Liver (tissue), 9 donors: ENCODE results near the gene ZMYND8. TPM values are rescaled to one million over a fixed set of nuclear protein-coding genes. Genes with fewer than 3 reads are reported as not detected.

Source experiments
- DNase-seq: peaks from one replicate; pipeline ENCODE4 v3.0.0-alpha.2; 2017; ENCODE audit warnings: low spot score
- H3K27ac ChIP-seq, 2 donors: one replicate each; pipeline ENCODE4 v1.7.0; 2013; ENCODE audit warnings: inconsistent platforms in 2 of 2, low read length in 2 of 2, control low read depth in 1 of 2, low read depth in 1 of 2, mild to moderate bottlenecking in 1 of 2
- H3K27me3 ChIP-seq, 4 donors: one replicate each; pipeline versions ENCODE4 v1.6.1 to v1.7.0; 2013; ENCODE audit warnings: low read length in 3 of 4, inconsistent platforms in 1 of 4, mild to moderate bottlenecking in 1 of 4, moderate library complexity in 1 of 4; ENCODE audit not compliant: control insufficient read depth in 4 of 4, insufficient read depth in 4 of 4
- H3K36me3 ChIP-seq, 4 donors: one replicate each; pipeline versions ENCODE4 v1.6.1 to v1.7.0; 2013; ENCODE audit warnings: low read length in 3 of 4, mild to moderate bottlenecking in 3 of 4, low read depth in 1 of 4, moderate library complexity in 1 of 4; ENCODE audit not compliant: control insufficient read depth in 4 of 4, insufficient read depth in 3 of 4
- H3K4me1 ChIP-seq, 4 donors: one replicate each; pipeline versions ENCODE4 v1.6.1 to v1.7.0; 2013; ENCODE audit warnings: low read length in 3 of 4, mild to moderate bottlenecking in 3 of 4, moderate library complexity in 1 of 4; ENCODE audit not compliant: control insufficient read depth in 4 of 4, insufficient read depth in 4 of 4
- H3K4me3 ChIP-seq, 3 donors: one replicate each; pipeline versions ENCODE4 v1.6.1 to v1.7.0; 2013; ENCODE audit warnings: low read length in 3 of 3, control low read depth in 1 of 3, low read depth in 1 of 3, mild to moderate bottlenecking in 1 of 3
- H3K9ac ChIP-seq, 2 donors: one replicate each; pipeline ENCODE4 v1.7.0; 2013; ENCODE audit warnings: low read length in 2 of 2, mild to moderate bottlenecking in 2 of 2, moderate library complexity in 2 of 2, control low read depth in 1 of 2, low read depth in 1 of 2
- H3K9me3 ChIP-seq, 4 donors: one replicate each; pipeline versions ENCODE4 v1.6.1 to v1.7.0; 2013; ENCODE audit warnings: low read length in 3 of 4; ENCODE audit not compliant: control insufficient read depth in 4 of 4
- EGR1 ChIP-seq, 2 donors: IDR thresholded peaks; 2 replicates each; pipeline ENCODE4 v1.6.1; 2016 to 2018; ENCODE audit warnings: antibody characterized with exemption in 2 of 2, low read depth in 2 of 2
- FOXA1 ChIP-seq: IDR thresholded peaks from 2 replicates; pipeline ENCODE4 v1.6.1; 2016; ENCODE audit warnings: antibody characterized with exemption
- FOXA2 ChIP-seq: IDR thresholded peaks from 2 replicates; pipeline ENCODE4 v1.6.1; 2016; ENCODE audit warnings: antibody characterized with exemption
- GABPA ChIP-seq, 2 donors: IDR thresholded peaks in 1 of 2; conservative IDR thresholded peaks in 1 of 2; 2 replicates each; pipeline ENCODE4 v1.6.1; 2016; ENCODE audit warnings: antibody characterized with exemption in 2 of 2, mild to moderate bottlenecking in 1 of 2, moderate library complexity in 1 of 2
- HNF4A ChIP-seq, 2 donors: conservative IDR thresholded peaks; 2 replicates each; pipeline ENCODE4 v1.6.1; 2016; ENCODE audit warnings: antibody characterized with exemption in 2 of 2, mild to moderate bottlenecking in 2 of 2
- HNF4G ChIP-seq: IDR thresholded peaks from 2 replicates; pipeline ENCODE4 v1.6.1; 2016; ENCODE audit warnings: antibody characterized with exemption
- JUND ChIP-seq, 2 donors: IDR thresholded peaks; 2 replicates each; pipeline ENCODE4 v1.6.1; 2016; ENCODE audit warnings: antibody characterized with exemption in 2 of 2
- NR2F2 ChIP-seq: IDR thresholded peaks from 2 replicates; pipeline ENCODE4 v1.6.1; 2016; ENCODE audit warnings: antibody characterized with exemption
- RXRA ChIP-seq, 2 donors: IDR thresholded peaks; 2 replicates each; pipeline ENCODE4 v1.6.1; 2017 to 2018; ENCODE audit warnings: antibody characterized with exemption in 2 of 2, mild to moderate bottlenecking in 1 of 2
- SP1 ChIP-seq: IDR thresholded peaks from 2 replicates; pipeline ENCODE4 v1.6.1; 2018; ENCODE audit warnings: antibody characterized with exemption, mild to moderate bottlenecking
- TAF1 ChIP-seq: conservative IDR thresholded peaks from 2 replicates; pipeline ENCODE4 v1.6.1; 2016; ENCODE audit warnings: antibody characterized with exemption, mild to moderate bottlenecking
- YY1 ChIP-seq: IDR thresholded peaks from 2 replicates; pipeline ENCODE4 v1.6.1; 2016; ENCODE audit warnings: antibody characterized with exemption, mild to moderate bottlenecking
- WGBS: extraction: QIAGEN DNeasy Blood & Tissue Kit; methylation state at CpG from one replicate; pipeline ENCODE4 v1.1.7; 2013; 5-methylcytosine and 5-hydroxymethylcytosine counted together
- polyA plus RNA-seq, 2 donors: library from polyadenylated mRNA; stranded (reverse) in 1 of 2; unstranded in 1 of 2; fragments of 200-250 nt in 1 of 2; fragments of >200 nt in 1 of 2; fragmentation: Nextera tagmentation in 1 of 2; extraction: Ambion mirVana in 1 of 2; gene quantifications; one replicate each; pipeline versions ENCODE4 v1.2.1 to v1.2.3, GENCODE V29; 2013 to 2015
- total RNA-seq, 2 donors: library from RNA; depleted of rRNA; stranded (reverse); fragments of >200 nt; gene quantifications; one replicate each; pipeline ENCODE4 v1.2.3, GENCODE V29; 2014
- TF ChIP-seq, protein P1 (sequence below): fragments of 150-350 bp; IDR thresholded peaks from 2 replicates; pipeline ENCODE4 v1.5.1; 2017; ENCODE audit warnings: improper control_type of control experiment, low read depth, low read length; ENCODE audit not compliant: missing input control
- TF ChIP-seq, protein P2 (sequence below): IDR thresholded peaks from 2 replicates; pipeline ENCODE4 v1.6.1; 2016; ENCODE audit warnings: antibody characterized with exemption
- TF ChIP-seq, protein P3 (sequence below): IDR thresholded peaks from 2 replicates; pipeline ENCODE4 v1.6.1; 2016; ENCODE audit warnings: antibody characterized with exemption
- TF ChIP-seq, protein P4 (sequence below): IDR thresholded peaks from 2 replicates; pipeline ENCODE4 v1.6.1; 2016; ENCODE audit warnings: antibody characterized with exemption, mild to moderate bottlenecking
- donor health status: healthy.
- donor health status: healthy.
- donor health status: healthy.
- donor health status: healthy.
- donor health status: healthy.

The ZMYND8 gene
- total and polyA plus RNA-seq, 4 donors: 3.3 to 23.5 (median 6.8) TPM

DNA sequence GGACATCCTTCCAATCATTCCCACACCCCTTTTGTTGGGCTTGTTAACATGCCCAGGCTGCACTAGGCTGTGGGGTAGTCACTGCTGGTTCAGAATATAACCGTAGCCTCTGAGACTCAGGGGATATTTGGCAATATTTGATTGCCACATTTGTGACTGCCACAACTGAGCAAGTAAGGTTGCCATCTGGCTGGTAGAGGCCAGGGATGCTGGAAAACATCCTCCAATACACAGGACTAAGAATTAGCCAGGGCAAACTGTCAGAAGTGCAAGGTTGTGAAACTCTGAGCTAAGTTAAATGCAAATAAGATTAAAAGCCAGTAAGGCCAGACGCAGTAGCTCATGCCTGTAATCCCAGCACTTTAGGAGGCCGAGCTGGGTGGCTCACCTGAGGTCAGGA, 112.0 kb downstream of the ZMYND8 start (continued):
- TF ChIP-seq JUND (IDR thresholded peaks at IDR 0.05) (peak in 1 of 2 donors; percentile 77), GABPA (IDR thresholded peaks at IDR 0.05 in 1 of 2, conservative IDR thresholded peaks at IDR 0.05 in 1 of 2) (no peak), FOXA1 (peak; percentile 66), SP1 (peak; percentile 56), HNF4A (conservative IDR thresholded peaks at IDR 0.05) (peak; percentile 74 to 78), YY1 (peak; percentile 72)
- TF ChIP-seq, protein P1, sequence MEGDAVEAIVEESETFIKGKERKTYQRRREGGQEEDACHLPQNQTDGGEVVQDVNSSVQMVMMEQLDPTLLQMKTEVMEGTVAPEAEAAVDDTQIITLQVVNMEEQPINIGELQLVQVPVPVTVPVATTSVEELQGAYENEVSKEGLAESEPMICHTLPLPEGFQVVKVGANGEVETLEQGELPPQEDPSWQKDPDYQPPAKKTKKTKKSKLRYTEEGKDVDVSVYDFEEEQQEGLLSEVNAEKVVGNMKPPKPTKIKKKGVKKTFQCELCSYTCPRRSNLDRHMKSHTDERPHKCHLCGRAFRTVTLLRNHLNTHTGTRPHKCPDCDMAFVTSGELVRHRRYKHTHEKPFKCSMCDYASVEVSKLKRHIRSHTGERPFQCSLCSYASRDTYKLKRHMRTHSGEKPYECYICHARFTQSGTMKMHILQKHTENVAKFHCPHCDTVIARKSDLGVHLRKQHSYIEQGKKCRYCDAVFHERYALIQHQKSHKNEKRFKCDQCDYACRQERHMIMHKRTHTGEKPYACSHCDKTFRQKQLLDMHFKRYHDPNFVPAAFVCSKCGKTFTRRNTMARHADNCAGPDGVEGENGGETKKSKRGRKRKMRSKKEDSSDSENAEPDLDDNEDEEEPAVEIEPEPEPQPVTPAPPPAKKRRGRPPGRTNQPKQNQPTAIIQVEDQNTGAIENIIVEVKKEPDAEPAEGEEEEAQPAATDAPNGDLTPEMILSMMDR: no peak
- TF ChIP-seq, protein P2, sequence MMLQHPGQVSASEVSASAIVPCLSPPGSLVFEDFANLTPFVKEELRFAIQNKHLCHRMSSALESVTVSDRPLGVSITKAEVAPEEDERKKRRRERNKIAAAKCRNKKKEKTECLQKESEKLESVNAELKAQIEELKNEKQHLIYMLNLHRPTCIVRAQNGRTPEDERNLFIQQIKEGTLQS: no peak

DNA sequence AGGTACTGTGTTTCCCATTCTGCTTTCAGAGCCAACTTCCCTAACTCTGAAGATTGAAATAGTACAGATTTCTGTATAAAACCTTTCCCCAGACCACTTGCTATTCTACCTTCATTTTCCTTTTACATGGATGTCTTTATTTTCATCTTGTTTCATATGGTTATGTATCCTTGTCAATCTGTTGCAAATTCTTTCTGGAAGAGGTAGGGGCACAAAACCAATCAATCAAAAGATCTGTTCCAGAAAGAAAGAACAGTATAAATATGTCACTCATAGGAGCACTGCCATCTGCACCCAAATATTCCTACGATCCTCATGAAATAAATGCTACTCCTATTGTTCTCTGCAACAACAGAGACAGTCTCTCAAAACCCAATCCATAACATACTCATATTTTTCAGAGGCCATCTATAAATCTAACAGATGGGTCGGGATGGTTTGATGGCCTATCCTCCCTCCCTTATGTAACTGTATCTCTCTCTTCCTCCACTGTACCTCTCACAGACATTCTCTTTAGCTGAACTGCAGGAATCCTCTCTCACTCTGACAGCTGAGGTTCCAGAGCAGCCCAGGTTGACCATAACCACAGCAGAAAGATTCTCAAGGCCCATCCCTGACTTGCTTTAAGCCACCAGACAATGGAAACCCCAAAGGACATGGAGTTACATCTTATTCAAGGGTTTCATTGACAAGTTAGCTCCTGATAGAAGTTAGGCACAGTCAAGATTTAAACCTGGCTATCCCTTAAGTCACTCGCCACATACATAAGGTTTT, 112.8 kb downstream of the ZMYND8 start:
- Histone ChIP-seq H3K4me3 (no peak overlapping the region), H3K4me1 (peaks cover 0 to 11% (median 6%) of the 10 kb centered on the region in 4 donors), H3K27me3 (no peaks in the 10 kb centered on the region), H3K9me3 (no peaks in the 10 kb centered on the region), H3K36me3 (peaks cover 8 to 23% (median 17%) of the 10 kb centered on the region in 4 donors), H3K27ac (no peak overlapping the region), H3K9ac (no peak overlapping the region)
- TF ChIP-seq NR2F2 (no peak), EGR1 (IDR thresholded peaks at IDR 0.05; ENCODE audit: low read depth in 2 of 2) (no peak), HNF4A (conservative IDR thresholded peaks at IDR 0.05) (no peak), FOXA1 (no peak), FOXA2 (no peak), RXRA (IDR thresholded peaks at IDR 0.05) (no peak), JUND (IDR thresholded peaks at IDR 0.05) (no peak), TAF1 (no peak), GABPA (IDR thresholded peaks at IDR 0.05 in 1 of 2, conservative IDR thresholded peaks at IDR 0.05 in 1 of 2) (no peak), HNF4G (no peak)
- TF ChIP-seq, protein P2: no peak
- TF ChIP-seq, protein P3, sequence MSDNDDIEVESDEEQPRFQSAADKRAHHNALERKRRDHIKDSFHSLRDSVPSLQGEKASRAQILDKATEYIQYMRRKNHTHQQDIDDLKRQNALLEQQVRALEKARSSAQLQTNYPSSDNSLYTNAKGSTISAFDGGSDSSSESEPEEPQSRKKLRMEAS: no peak
- TF ChIP-seq, protein P1: no peak
- WGBS: 97% methylated on average over 3 of the region's 3 CpGs
- DNase-seq: no peak

DNA sequence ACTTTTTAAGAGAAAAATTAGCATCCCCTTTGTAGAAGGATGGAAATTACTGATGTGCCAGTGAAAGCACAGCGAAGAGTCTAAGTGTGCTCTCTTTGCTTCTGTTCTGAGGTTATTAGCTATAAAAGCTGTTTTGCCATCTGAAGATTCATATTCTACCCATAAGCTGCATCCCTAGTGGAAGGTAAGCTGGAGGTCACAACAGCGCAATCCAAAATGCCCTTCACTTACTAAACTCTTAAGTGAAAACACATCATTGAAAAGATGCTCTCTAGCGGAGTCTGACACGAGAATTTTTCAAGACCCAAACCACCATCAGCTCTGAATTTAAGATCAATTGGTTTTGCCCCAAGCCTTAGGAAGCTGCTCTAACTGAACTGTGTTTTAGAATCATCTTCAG, 113.5 kb downstream of the ZMYND8 start:
- H3K9ac ChIP-seq: no peak overlapping the region
- 98% methylated on average over 4 of the region's 4 CpGs for WGBS
- TF ChIP-seq RXRA (IDR thresholded peaks at IDR 0.05) (no peak), GABPA (IDR thresholded peaks at IDR 0.05 in 1 of 2, conservative IDR thresholded peaks at IDR 0.05 in 1 of 2) (no peak), EGR1 (IDR thresholded peaks at IDR 0.05; ENCODE audit: low read depth in 2 of 2) (no peak), SP1 (no peak), FOXA2 (no peak), NR2F2 (no peak)
- TF ChIP-seq, protein P4, sequence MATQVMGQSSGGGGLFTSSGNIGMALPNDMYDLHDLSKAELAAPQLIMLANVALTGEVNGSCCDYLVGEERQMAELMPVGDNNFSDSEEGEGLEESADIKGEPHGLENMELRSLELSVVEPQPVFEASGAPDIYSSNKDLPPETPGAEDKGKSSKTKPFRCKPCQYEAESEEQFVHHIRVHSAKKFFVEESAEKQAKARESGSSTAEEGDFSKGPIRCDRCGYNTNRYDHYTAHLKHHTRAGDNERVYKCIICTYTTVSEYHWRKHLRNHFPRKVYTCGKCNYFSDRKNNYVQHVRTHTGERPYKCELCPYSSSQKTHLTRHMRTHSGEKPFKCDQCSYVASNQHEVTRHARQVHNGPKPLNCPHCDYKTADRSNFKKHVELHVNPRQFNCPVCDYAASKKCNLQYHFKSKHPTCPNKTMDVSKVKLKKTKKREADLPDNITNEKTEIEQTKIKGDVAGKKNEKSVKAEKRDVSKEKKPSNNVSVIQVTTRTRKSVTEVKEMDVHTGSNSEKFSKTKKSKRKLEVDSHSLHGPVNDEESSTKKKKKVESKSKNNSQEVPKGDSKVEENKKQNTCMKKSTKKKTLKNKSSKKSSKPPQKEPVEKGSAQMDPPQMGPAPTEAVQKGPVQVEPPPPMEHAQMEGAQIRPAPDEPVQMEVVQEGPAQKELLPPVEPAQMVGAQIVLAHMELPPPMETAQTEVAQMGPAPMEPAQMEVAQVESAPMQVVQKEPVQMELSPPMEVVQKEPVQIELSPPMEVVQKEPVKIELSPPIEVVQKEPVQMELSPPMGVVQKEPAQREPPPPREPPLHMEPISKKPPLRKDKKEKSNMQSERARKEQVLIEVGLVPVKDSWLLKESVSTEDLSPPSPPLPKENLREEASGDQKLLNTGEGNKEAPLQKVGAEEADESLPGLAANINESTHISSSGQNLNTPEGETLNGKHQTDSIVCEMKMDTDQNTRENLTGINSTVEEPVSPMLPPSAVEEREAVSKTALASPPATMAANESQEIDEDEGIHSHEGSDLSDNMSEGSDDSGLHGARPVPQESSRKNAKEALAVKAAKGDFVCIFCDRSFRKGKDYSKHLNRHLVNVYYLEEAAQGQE: no peak
- TF ChIP-seq, protein P1: no peak
- TF ChIP-seq, protein P2: no peak

More for the DNA sequence above, 113.5 kb downstream of the ZMYND8 start:
- Histone ChIP-seq H3K4me1 (peaks cover 0 to 11% (median 6%) of the 10 kb centered on the region in 4 donors), H3K27me3 (no peaks in the 10 kb centered on the region), H3K27ac (no peak overlapping the region), H3K9me3 (no peaks in the 10 kb centered on the region), H3K4me3 (no peak overlapping the region), H3K36me3 (peaks cover 10 to 18% (median 14%) of the 10 kb centered on the region in 4 donors)
- no peak for DNase-seq
